Heart left ventricle (tissue), 16 donors: ENCODE measurements around the gene RPP21. TPM values are rescaled to one million over a fixed set of nuclear protein-coding genes. Genes with fewer than 3 reads are reported as not detected.

Source experiments
- ATAC-seq, 4 donors: fragments of 200-7000 bp; cut with Tn5 transposase; one replicate each; pipeline ENCODE4 v1.9.1; 2020 to 2022; ENCODE audit warnings: moderate library complexity in 4 of 4, mild to moderate bottlenecking in 3 of 4, moderate number of reproducible peaks in 1 of 4
- DNase-seq, 5 donors: peaks; one replicate each; pipeline ENCODE4 v3.0.0-alpha.2; 2020
- H3K27ac ChIP-seq, 12 donors: fragments of 200-600 bp; sonication (generic) in 4 of 12; one replicate each; pipeline versions ENCODE4 v1.5.0 to v1.8.0; 2016 to 2022; ENCODE audit warnings: mild to moderate bottlenecking in 2 of 12
- H3K27me3 ChIP-seq, 9 donors: fragments of 200-600 bp; sonication (generic) in 2 of 9; one replicate each; pipeline versions ENCODE4 v1.5.1 to v1.8.0; 2016 to 2022; ENCODE audit warnings: mild to moderate bottlenecking in 3 of 9
- H3K36me3 ChIP-seq, 9 donors: fragments of 200-600 bp; sonication (generic) in 2 of 9; one replicate each; pipeline versions ENCODE4 v1.5.0 to v1.8.0; 2018 to 2022; ENCODE audit warnings: mild to moderate bottlenecking in 2 of 9
- H3K4me1 ChIP-seq, 12 donors: fragments of 200-600 bp; sonication (generic) in 4 of 12; one replicate each; pipeline versions ENCODE4 v1.5.0 to v1.8.0; 2016 to 2022; ENCODE audit warnings: mild to moderate bottlenecking in 3 of 12
- H3K4me3 ChIP-seq, 12 donors: fragments of 200-600 bp; sonication (generic) in 4 of 12; one replicate each; pipeline versions ENCODE4 v1.5.0 to v1.8.0; 2017 to 2022; ENCODE audit warnings: mild to moderate bottlenecking in 9 of 12, moderate library complexity in 4 of 12
- H3K9me3 ChIP-seq, 12 donors: fragments of 200-600 bp; sonication (generic) in 4 of 12; one replicate each; pipeline versions ENCODE4 v1.5.0 to v1.8.0; 2016 to 2022; ENCODE audit warnings: mild to moderate bottlenecking in 1 of 12
- CTCF ChIP-seq, 12 donors: fragments of 200-600 bp; sonication (generic) in 4 of 12; IDR thresholded peaks; one replicate each; pipeline versions ENCODE4 v1.5.0 to v1.8.0; 2018 to 2022; ENCODE audit warnings: antibody characterized with exemption in 12 of 12, mild to moderate bottlenecking in 5 of 12
- POLR2A ChIP-seq, 2 donors: fragments of 450-650 bp; IDR thresholded peaks; one replicate each; pipeline ENCODE4 v1.6.1; 2017; ENCODE audit warnings: antibody characterized with exemption in 2 of 2, mild to moderate bottlenecking in 2 of 2, moderate library complexity in 2 of 2
- WGBS, 4 donors: extraction: QIAGEN DNeasy Blood & Tissue Kit in 2 of 4; methylation state at CpG; one replicate each; pipeline versions ENCODE4 v1.1.5 to v1.1.7; 2013 to 2018; 5-methylcytosine and 5-hydroxymethylcytosine counted together
- intact Hi-C, 10 donors: fragments of 100-400 bp; cut with DNase I; formaldehyde crosslinking; loops; one replicate each; pipeline versions ENCODE4 v1.11.1 to v1.14.2; 2022
- polyA plus RNA-seq, 2 donors: library from polyadenylated mRNA; stranded (reverse); fragments of 200-250 nt; gene quantifications; one replicate each; pipeline ENCODE4 v1.2.3, GENCODE V29; 2013
- total RNA-seq, 9 donors: library from RNA; depleted of rRNA in 2 of 9; stranded (reverse); fragments of >200 nt in 2 of 9; fragmentation: NEBNext Ultra II Directional in 3 of 9; extraction: Animal tissue kit (Norgen Biotek cat#: 25700) in 3 of 9; gene quantifications; one replicate each; pipeline versions ENCODE4 v1.1.0 to v1.2.4, GENCODE V29; 2016 to 2023
- donor health status: ischemic (EF 13 %, LVEDD 7.1; RV severe dilation, severe dysfunction).
- donor health status: healthy with polysubstance abuse.
- donor health status: DM: no; HTN: yes; CAD: no.
- donor health status: DM: no; HTN: no; CAD: no.
- donor health status: ischemic (EF 25% LVEDD 6.9; RV normal size, moderate dysfunction).
- donor health status: ischemic (EF 25% LVEDD 5.7; RV mildly dilated, moderate dysfunction).
- donor health status: healthy.
- donor health status: DM: yes; HTN: yes; CAD: no.
- donor health status: ischemic (EF 35%, LVEDD 5.7; RV mildly dilated, moderate dysfunction).
- donor health status: nonischemic (EF 11% LVEDD 7.7; RV severe dilation, severe dysfunction).
- donor health status: DM: yes; HTN: yes; CAD: no.
- donor health status: PGD.
- donor health status: ischemic (EF 29% LVEDD 5.4; RV normal size, mild dysfunction).
- donor health status: nonischemic (EF 23%, LVEDD 6.1; RV moderate dilation, normal function).

Gene RPP21
- total and polyA plus RNA-seq, 11 donors = 17.3 to 88.9 (median 30.7) TPM

- peaks cover 0 to 7% (median 0%) of the 10 kb centered on the region in 12 donors for H3K9me3 ChIP-seq
- WGBS, 4 donors = 3 to 5% (median 4%) methylated on average over 39 to 40 of the region's 40 CpGs
- DNase-seq (peak in 2 of 5 donors; percentile 20 to 27), ATAC-seq (peak in 3 of 4 donors; percentile 32 to 72 (median 52))
- peaks cover 0 to 8% (median 0%) of the 10 kb centered on the region in 12 donors for H3K4me1 ChIP-seq
- H3K36me3 ChIP-seq = no peaks in the 10 kb centered on the region
- H3K27ac ChIP-seq = peak overlapping the region in 1 of 12 donors; percentile 81
- intact Hi-C loops = loop anchor here in 3 of 10 donors (2.0 to 5.0 kb wide), 2 partner anchors 39 kb away; no protein-coding TSS in a partner anchor
- H3K27me3 ChIP-seq = peaks cover 9 to 80% (median 36%) of the 10 kb centered on the region in 9 donors
- TF ChIP-seq CTCF (IDR thresholded peaks at IDR 0.05) = peak; percentile 43 to 81 (median 68)
- no peak for TF ChIP-seq POLR2A (IDR thresholded peaks at IDR 0.05)
- H3K4me3 ChIP-seq = peak overlapping the region in 10 of 12 donors; percentile 1 to 40 (median 30)
Observed at GRCh38 chr6:30357678-30358540, 13.0 kb downstream of the RPP21 start.

GRCh38 chr6:30359276-30359675, 14.3 kb downstream of the RPP21 start:
- no peak for TF ChIP-seq POLR2A (IDR thresholded peaks at IDR 0.05)
- no peak for TF ChIP-seq CTCF (IDR thresholded peaks at IDR 0.05)
- H3K9me3 ChIP-seq = peaks cover 0 to 7% (median 0%) of the 10 kb centered on the region in 12 donors
- H3K4me1 ChIP-seq = peaks cover 0 to 8% (median 0%) of the 10 kb centered on the region in 12 donors
- H3K27me3 ChIP-seq = peaks cover 9 to 89% (median 36%) of the 10 kb centered on the region in 9 donors
- 66 to 76% (median 71%) methylated on average over 5 of the region's 5 CpGs for WGBS, 4 donors
- ATAC-seq = no peak
- H3K27ac ChIP-seq = no peak overlapping the region
- DNase-seq = no peak
- no peak overlapping the region for H3K4me3 ChIP-seq
- intact Hi-C loops = loop anchor here in 2 of 10 donors (5.0 kb wide), 1 partner anchor 38 kb away; no protein-coding TSS in a partner anchor
- no peaks in the 10 kb centered on the region for H3K36me3 ChIP-seq

GRCh38 chr6:30360139-30360538, 15.2 kb downstream of the RPP21 start:
- Histone ChIP-seq H3K4me3 (no peak overlapping the region), H3K9me3 (peaks cover 0 to 7% (median 0%) of the 10 kb centered on the region in 12 donors), H3K27me3 (peaks cover 9 to 91% (median 36%) of the 10 kb centered on the region in 9 donors), H3K27ac (no peak overlapping the region), H3K4me1 (peaks cover 0 to 8% (median 0%) of the 10 kb centered on the region in 12 donors), H3K36me3 (no peaks in the 10 kb centered on the region)
- TF ChIP-seq POLR2A (IDR thresholded peaks at IDR 0.05) (no peak), CTCF (IDR thresholded peaks at IDR 0.05) (no peak)
- 50 to 54% (median 51%) methylated on average over 13 of the region's 13 CpGs for WGBS, 4 donors
- ATAC-seq (no peak), DNase-seq (no peak)
- intact Hi-C loops = no loop called here

GRCh38 chr6:30361661-30362060, 16.7 kb downstream of the RPP21 start:
- peaks cover 0 to 7% (median 0%) of the 10 kb centered on the region in 12 donors for H3K9me3 ChIP-seq
- intact Hi-C loops = no loop called here
- ATAC-seq (no peak), DNase-seq (no peak)
- no peaks in the 10 kb centered on the region for H3K36me3 ChIP-seq
- no peak overlapping the region for H3K4me3 ChIP-seq
- H3K4me1 ChIP-seq = peaks cover 0 to 8% (median 0%) of the 10 kb centered on the region in 12 donors
- WGBS, 4 donors = 52 to 76% (median 62%) methylated on average over 2 of the region's 2 CpGs
- H3K27ac ChIP-seq = no peak overlapping the region
- peaks cover 9 to 89% (median 39%) of the 10 kb centered on the region in 9 donors for H3K27me3 ChIP-seq
- TF ChIP-seq POLR2A (IDR thresholded peaks at IDR 0.05) = no peak
- no peak for TF ChIP-seq CTCF (IDR thresholded peaks at IDR 0.05)
